Nephron (organoid): ENCODE measurements around the gene KCNJ15.

Experiments used
- H3K27ac Mint-ChIP-seq, 3 experiments: 2 replicates each; pipeline ENCODE4 v1.8.0; 2020; ENCODE audit warnings: mixed read lengths in 3 of 3, mild to moderate bottlenecking in 2 of 3, moderate library complexity in 1 of 3
- H3K27me3 Mint-ChIP-seq: 2 replicates; pipeline ENCODE4 v1.8.0; 2021; ENCODE audit warnings: low read depth, mild to moderate bottlenecking, moderate library complexity, mixed read lengths
- H3K36me3 Mint-ChIP-seq: 2 replicates; pipeline ENCODE4 v1.8.0; 2020; ENCODE audit warnings: low read depth, mixed read lengths
- H3K4me1 Mint-ChIP-seq: 2 replicates; pipeline ENCODE4 v1.8.0; 2020; ENCODE audit warnings: mixed read lengths
- H3K4me3 Mint-ChIP-seq, 3 experiments: 2 replicates each; pipeline ENCODE4 v1.8.0; 2020; ENCODE audit warnings: mild to moderate bottlenecking in 3 of 3, mixed read lengths in 3 of 3, moderate library complexity in 2 of 3
- H3K9me3 Mint-ChIP-seq: 2 replicates; pipeline ENCODE4 v1.8.0; 2020; ENCODE audit warnings: mixed read lengths
- CTCF ChIP-seq, 3 experiments: fragments of 200-600 bp; sonication (generic); IDR thresholded peaks; one replicate each; pipeline ENCODE4 v1.5.0; 2021; ENCODE audit warnings: antibody characterized with exemption in 3 of 3; ENCODE audit not compliant: unreplicated experiment in 3 of 3

The KCNJ15 gene

GRCh38 chr21:38334866-38335265 lies 78.1 kb downstream of the KCNJ15 start:
- no peak overlapping the region for H3K27ac Mint-ChIP-seq
- H3K27me3 Mint-ChIP-seq, result peaks cover 14% of the 10 kb centered on the region
- no peak overlapping the region for H3K4me3 Mint-ChIP-seq

GRCh38 chr21:38337793-38338192 lies 81.0 kb downstream of the KCNJ15 start:
- TF ChIP-seq CTCF (IDR thresholded peaks at IDR 0.05; ENCODE audit: unreplicated experiment in 3 of 3), result no peak
- H3K4me3 Mint-ChIP-seq, result no peak overlapping the region
- H3K27ac Mint-ChIP-seq, result peak overlapping the region in 1 of 3 experiments; percentile 49
- H3K4me1 Mint-ChIP-seq, result peaks cover 7% of the 10 kb centered on the region
- no peaks in the 10 kb centered on the region for H3K36me3 Mint-ChIP-seq
- no peaks in the 10 kb centered on the region for H3K9me3 Mint-ChIP-seq
- H3K27me3 Mint-ChIP-seq, result peaks cover 5% of the 10 kb centered on the region

More at GRCh38 chr21:38334866-38335265, 78.1 kb downstream of the KCNJ15 start:
- peaks cover 10% of the 10 kb centered on the region for H3K4me1 Mint-ChIP-seq
- H3K36me3 Mint-ChIP-seq, result no peaks in the 10 kb centered on the region
- H3K9me3 Mint-ChIP-seq, result no peaks in the 10 kb centered on the region
- TF ChIP-seq CTCF (IDR thresholded peaks at IDR 0.05; ENCODE audit: unreplicated experiment in 3 of 3), result no peak

- no peak for TF ChIP-seq CTCF (IDR thresholded peaks at IDR 0.05; ENCODE audit: unreplicated experiment in 3 of 3)
- Mint-ChIP-seq H3K9me3 (no peaks in the 10 kb centered on the region), H3K27me3 (peaks cover 5% of the 10 kb centered on the region), H3K36me3 (no peaks in the 10 kb centered on the region), H3K4me1 (peaks cover 6% of the 10 kb centered on the region), H3K4me3 (no peak overlapping the region), H3K27ac (no peak overlapping the region)
Measured at GRCh38 chr21:38340131-38340530, 83.3 kb downstream of the KCNJ15 start.

- H3K4me1 Mint-ChIP-seq, result peaks cover 11% of the 10 kb centered on the region
- no peak for TF ChIP-seq CTCF (IDR thresholded peaks at IDR 0.05; ENCODE audit: unreplicated experiment in 3 of 3)
- no peaks in the 10 kb centered on the region for H3K36me3 Mint-ChIP-seq
- H3K4me3 Mint-ChIP-seq, result no peak overlapping the region
- H3K27ac Mint-ChIP-seq, result no peak overlapping the region
- peaks cover 2% of the 10 kb centered on the region for H3K27me3 Mint-ChIP-seq
- H3K9me3 Mint-ChIP-seq, result no peaks in the 10 kb centered on the region
Measured at GRCh38 chr21:38341546-38342012, 84.8 kb downstream of the KCNJ15 start.

- no peak for TF ChIP-seq CTCF (IDR thresholded peaks at IDR 0.05; ENCODE audit: unreplicated experiment in 3 of 3)
- H3K36me3 Mint-ChIP-seq, result no peaks in the 10 kb centered on the region
- peaks cover 13% of the 10 kb centered on the region for H3K4me1 Mint-ChIP-seq
- peaks cover 8% of the 10 kb centered on the region for H3K27me3 Mint-ChIP-seq
- no peak overlapping the region for H3K27ac Mint-ChIP-seq
- H3K4me3 Mint-ChIP-seq, result no peak overlapping the region
- H3K9me3 Mint-ChIP-seq, result no peaks in the 10 kb centered on the region
Measured at GRCh38 chr21:38342739-38343138, 85.9 kb downstream of the KCNJ15 start.

GRCh38 chr21:38343691-38344090 lies 86.9 kb downstream of the KCNJ15 start:
- H3K4me1 Mint-ChIP-seq, result peaks cover 21% of the 10 kb centered on the region
- H3K27ac Mint-ChIP-seq, result peak overlapping the region in 2 of 3 experiments; percentile 64 to 79
- no peaks in the 10 kb centered on the region for H3K9me3 Mint-ChIP-seq
- H3K36me3 Mint-ChIP-seq, result no peaks in the 10 kb centered on the region
- H3K4me3 Mint-ChIP-seq, result no peak overlapping the region
- no peak for TF ChIP-seq CTCF (IDR thresholded peaks at IDR 0.05; ENCODE audit: unreplicated experiment in 3 of 3)
- peaks cover 9% of the 10 kb centered on the region for H3K27me3 Mint-ChIP-seq
